HepG2 (cell line): ENCODE data around the gene PLA2G12A. TPM values are rescaled to one million over a fixed set of nuclear protein-coding genes. Genes with fewer than 3 reads are reported as not detected.

Experiments
- ATF1 ChIP-seq: IDR thresholded peaks from 2 replicates; pipeline ENCODE4 v1.6.1; 2016; ENCODE audit warnings: mild to moderate bottlenecking, control low read depth
- CBX2 ChIP-seq, 2 experiments: fragments of 200-600 bp in 1 of 2; sonication (generic); formaldehyde crosslinking in 1 of 2; IDR thresholded peaks; 2 replicates each; pipeline versions ENCODE4 v1.7.0 to v1.8.1; 2018 to 2022; ENCODE audit warnings: low read depth in 2 of 2, low read length in 1 of 2, mild to moderate bottlenecking in 1 of 2, missing genetic modification reagents in 1 of 2
- CHD4 ChIP-seq: fragments of 200-600 bp; sonication (generic); IDR thresholded peaks from 2 replicates; pipeline ENCODE4 v1.7.0; 2017; ENCODE audit warnings: mild to moderate bottlenecking, low read length, borderline replicate concordance
- EED ChIP-seq: sonication (generic); formaldehyde crosslinking; IDR thresholded peaks from 2 replicates; pipeline ENCODE4 v1.5.0; 2020; ENCODE audit warnings: mild to moderate bottlenecking, missing genetic modification reagents
- FOXC1 ChIP-seq: sonication (generic); formaldehyde crosslinking; IDR thresholded peaks from 2 replicates; pipeline ENCODE4 v1.8.0; 2022; ENCODE audit warnings: mild to moderate bottlenecking, missing genetic modification reagents, borderline replicate concordance
- GABPB1 ChIP-seq: IDR thresholded peaks from 2 replicates; pipeline ENCODE4 v1.6.1; 2016; ENCODE audit warnings: mild to moderate bottlenecking, missing genetic modification reagents, moderate library complexity, missing compliant biosample characterization
- HES4 ChIP-seq: sonication (generic); formaldehyde crosslinking; IDR thresholded peaks from 2 replicates; pipeline ENCODE4 v1.9.0; 2021; ENCODE audit warnings: mild to moderate bottlenecking, missing genetic modification reagents, borderline replicate concordance
- KMT2B ChIP-seq: IDR thresholded peaks from 2 replicates; pipeline ENCODE4 v1.6.1; 2016; ENCODE audit warnings: missing genetic modification reagents, missing compliant biosample characterization
- RFX3 ChIP-seq: IDR thresholded peaks from 2 replicates; pipeline ENCODE4 v1.6.1; 2016; ENCODE audit warnings: missing biosample characterization, missing genetic modification reagents
- SALL1 ChIP-seq: sonication (generic); formaldehyde crosslinking; IDR thresholded peaks from 2 replicates; pipeline ENCODE4 v1.8.0; 2022; ENCODE audit warnings: mild to moderate bottlenecking, missing genetic modification reagents
- YY1 ChIP-seq: IDR thresholded peaks from 2 replicates; pipeline ENCODE4 v1.6.1; 2011; ENCODE audit warnings: low read length, low read depth, moderate library complexity, mild to moderate bottlenecking; ENCODE audit not compliant: insufficient read depth, insufficient replicate concordance
- ZBTB7B ChIP-seq: sonication (generic); formaldehyde crosslinking; IDR thresholded peaks from 2 replicates; pipeline ENCODE4 v1.4.0; 2020; ENCODE audit warnings: missing genetic modification reagents
- ZFP1 ChIP-seq: IDR thresholded peaks from 2 replicates; pipeline ENCODE4 v1.6.1; 2016
- ZFP41 ChIP-seq: sonication (generic); formaldehyde crosslinking; IDR thresholded peaks from 2 replicates; pipeline ENCODE4 v1.4.0; 2020; ENCODE audit warnings: mild to moderate bottlenecking, missing genetic modification reagents, borderline replicate concordance
- ZNF205 ChIP-seq: IDR thresholded peaks from 2 replicates; pipeline ENCODE4 v1.6.1; 2018; ENCODE audit warnings: missing biosample characterization, missing genetic modification reagents
- ZNF878 ChIP-seq: sonication (generic); formaldehyde crosslinking; IDR thresholded peaks from 2 replicates; pipeline ENCODE4 v1.8.1; 2023; ENCODE audit warnings: mild to moderate bottlenecking, missing genetic modification reagents, moderate library complexity
- polyA plus RNA-seq, 8 experiments: library from polyadenylated mRNA; depleted of rRNA in 3 of 8; stranded (reverse) in 7 of 8; unstranded in 1 of 8; fragments of >200 nt; fragmentation: Illumina TruSeq in 4 of 8; extraction: Trizol in 4 of 8; gene quantifications; 2 replicates each; pipeline versions ENCODE4 v1.2.1 to v1.2.3, GENCODE V29; 2011 to 2016; ENCODE audit warnings: low read depth in 4 of 8, missing spikeins in 1 of 8, mixed read lengths in 1 of 8; ENCODE audit not compliant: insufficient read depth in 1 of 8
- total RNA-seq, 5 experiments: library from RNA; depleted of rRNA; stranded (reverse); fragments of >200 nt; fragmentation: Illumina TruSeq; extraction: Trizol; gene quantifications; 2 replicates each; pipeline ENCODE4 v1.2.3, GENCODE V29; 2016; ENCODE audit warnings: low read depth in 1 of 5
- TF ChIP-seq, protein P1 (sequence below): sonication (generic); IDR thresholded peaks from 2 replicates; pipeline ENCODE4 v1.6.1; 2016; ENCODE audit warnings: low read depth, borderline replicate concordance
- TF ChIP-seq, protein P2 (sequence below): sonication (generic); formaldehyde crosslinking; IDR thresholded peaks from 2 replicates; pipeline ENCODE4 v1.8.1; 2022; ENCODE audit warnings: low read depth, mild to moderate bottlenecking, missing genetic modification reagents
- TF ChIP-seq, protein P3 (sequence below): sonication (generic); formaldehyde crosslinking; IDR thresholded peaks from 2 replicates; pipeline ENCODE4 v1.8.0; 2022; ENCODE audit warnings: missing genetic modification reagents, mild to moderate bottlenecking, borderline replicate concordance
- TF ChIP-seq, protein P4 (sequence below): sonication (generic); formaldehyde crosslinking; IDR thresholded peaks from 2 replicates; pipeline ENCODE4 v1.4.0; 2020; ENCODE audit warnings: mild to moderate bottlenecking, missing genetic modification reagents
- TF ChIP-seq, protein P5 (sequence below): sonication (generic); formaldehyde crosslinking; IDR thresholded peaks from 2 replicates; pipeline ENCODE4 v1.8.1; 2022; ENCODE audit warnings: mild to moderate bottlenecking, missing genetic modification reagents
- TF ChIP-seq, protein P6 (sequence below): sonication (generic); formaldehyde crosslinking; IDR thresholded peaks from 2 replicates; pipeline ENCODE4 v1.4.0; 2020; ENCODE audit warnings: mild to moderate bottlenecking, missing genetic modification reagents

Gene PLA2G12A
- total and polyA plus RNA-seq, 2 of the 13 experiments (the other 11 are each of a cell fraction or from before 2014, with no cell fraction given), result 61.2 to 64.0 TPM

DNA sequence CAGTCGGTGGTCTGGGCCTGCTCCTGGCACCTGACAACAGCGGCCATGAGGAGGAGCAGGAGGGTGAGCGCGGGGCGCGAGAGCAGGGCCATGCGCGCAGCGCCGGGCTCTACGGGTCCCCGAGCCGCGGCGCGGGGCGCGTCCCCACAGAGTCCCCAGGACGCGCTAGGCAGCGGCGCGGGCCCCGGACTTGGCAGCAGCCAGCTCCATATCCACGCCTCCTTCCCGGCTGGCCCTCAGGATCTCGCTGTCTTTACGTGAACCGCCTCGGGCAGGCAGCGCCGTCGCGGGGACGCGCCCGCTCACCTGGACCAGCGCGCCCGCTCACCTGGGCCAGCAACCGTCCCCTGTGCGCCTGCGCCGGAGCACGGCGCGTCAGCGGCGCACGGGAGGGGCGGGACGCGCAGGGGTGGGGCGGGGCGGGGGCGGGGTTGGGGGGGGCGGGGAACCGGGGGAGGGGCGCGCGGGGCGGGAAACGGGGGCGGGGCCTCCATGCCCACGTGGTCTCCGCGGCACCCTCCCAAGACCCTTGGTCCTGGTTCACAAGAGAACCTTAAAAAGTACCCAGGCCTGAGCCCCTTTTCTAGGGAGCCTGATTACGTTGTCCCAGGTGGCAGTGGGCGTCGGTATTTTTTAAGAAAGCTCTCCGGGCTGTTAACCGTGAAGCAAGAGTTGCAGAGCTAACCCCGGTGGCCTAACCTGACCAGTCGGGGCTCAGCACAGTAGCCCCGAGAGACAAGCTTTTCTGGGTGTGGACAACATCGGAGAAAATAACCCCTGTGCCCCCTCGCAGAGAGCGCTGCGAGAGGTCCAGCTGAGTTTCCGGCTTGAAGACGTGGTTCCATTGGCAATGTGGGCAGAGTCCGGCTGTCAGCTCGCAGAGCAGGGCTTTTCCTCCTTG is at the start of gene PLA2G12A (continued):
- TF ChIP-seq, protein P1, sequence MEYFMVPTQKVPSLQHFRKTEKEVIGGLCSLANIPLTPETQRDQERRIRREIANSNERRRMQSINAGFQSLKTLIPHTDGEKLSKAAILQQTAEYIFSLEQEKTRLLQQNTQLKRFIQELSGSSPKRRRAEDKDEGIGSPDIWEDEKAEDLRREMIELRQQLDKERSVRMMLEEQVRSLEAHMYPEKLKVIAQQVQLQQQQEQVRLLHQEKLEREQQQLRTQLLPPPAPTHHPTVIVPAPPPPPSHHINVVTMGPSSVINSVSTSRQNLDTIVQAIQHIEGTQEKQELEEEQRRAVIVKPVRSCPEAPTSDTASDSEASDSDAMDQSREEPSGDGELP, result peak; percentile 45; the same call in 1 of the 2 replicates
- TF ChIP-seq SALL1, result peak; percentile 78
- TF ChIP-seq ZNF205 (CRISPR knock-in tag), result no peak
- TF ChIP-seq EED (CRISPR knock-in tag), result peak; percentile 40; the same call in 1 of the 2 replicates
- TF ChIP-seq CBX2 (IDR thresholded peaks at IDR 0.05; ENCODE audit: low read depth, low read length), result no peak
- no peak for TF ChIP-seq CBX2 (CRISPR knock-in tag; IDR thresholded peaks at IDR 0.05; ENCODE audit: low read depth)
- no peak for TF ChIP-seq ZFP1
- TF ChIP-seq, protein P2, sequence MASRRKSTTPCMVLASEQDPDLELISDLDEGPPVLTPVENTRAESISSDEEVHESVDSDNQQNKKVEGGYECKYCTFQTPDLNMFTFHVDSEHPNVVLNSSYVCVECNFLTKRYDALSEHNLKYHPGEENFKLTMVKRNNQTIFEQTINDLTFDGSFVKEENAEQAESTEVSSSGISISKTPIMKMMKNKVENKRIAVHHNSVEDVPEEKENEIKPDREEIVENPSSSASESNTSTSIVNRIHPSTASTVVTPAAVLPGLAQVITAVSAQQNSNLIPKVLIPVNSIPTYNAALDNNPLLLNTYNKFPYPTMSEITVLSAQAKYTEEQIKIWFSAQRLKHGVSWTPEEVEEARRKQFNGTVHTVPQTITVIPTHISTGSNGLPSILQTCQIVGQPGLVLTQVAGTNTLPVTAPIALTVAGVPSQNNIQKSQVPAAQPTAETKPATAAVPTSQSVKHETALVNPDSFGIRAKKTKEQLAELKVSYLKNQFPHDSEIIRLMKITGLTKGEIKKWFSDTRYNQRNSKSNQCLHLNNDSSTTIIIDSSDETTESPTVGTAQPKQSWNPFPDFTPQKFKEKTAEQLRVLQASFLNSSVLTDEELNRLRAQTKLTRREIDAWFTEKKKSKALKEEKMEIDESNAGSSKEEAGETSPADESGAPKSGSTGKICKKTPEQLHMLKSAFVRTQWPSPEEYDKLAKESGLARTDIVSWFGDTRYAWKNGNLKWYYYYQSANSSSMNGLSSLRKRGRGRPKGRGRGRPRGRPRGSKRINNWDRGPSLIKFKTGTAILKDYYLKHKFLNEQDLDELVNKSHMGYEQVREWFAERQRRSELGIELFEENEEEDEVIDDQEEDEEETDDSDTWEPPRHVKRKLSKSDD (CRISPR knock-in tag), result 0 out of 2 replicates have a peak, but pooled peaks have one; percentile 62
- no peak for TF ChIP-seq CHD4
- TF ChIP-seq YY1, result peak; percentile 62
- TF ChIP-seq FOXC1, result peak; percentile 64; the same call in 1 of the 2 replicates
- no peak for TF ChIP-seq RFX3 (CRISPR knock-in tag)
- peak; percentile 83; the same call in 1 of the 2 replicates for TF ChIP-seq HES4
- TF ChIP-seq, protein P3, sequence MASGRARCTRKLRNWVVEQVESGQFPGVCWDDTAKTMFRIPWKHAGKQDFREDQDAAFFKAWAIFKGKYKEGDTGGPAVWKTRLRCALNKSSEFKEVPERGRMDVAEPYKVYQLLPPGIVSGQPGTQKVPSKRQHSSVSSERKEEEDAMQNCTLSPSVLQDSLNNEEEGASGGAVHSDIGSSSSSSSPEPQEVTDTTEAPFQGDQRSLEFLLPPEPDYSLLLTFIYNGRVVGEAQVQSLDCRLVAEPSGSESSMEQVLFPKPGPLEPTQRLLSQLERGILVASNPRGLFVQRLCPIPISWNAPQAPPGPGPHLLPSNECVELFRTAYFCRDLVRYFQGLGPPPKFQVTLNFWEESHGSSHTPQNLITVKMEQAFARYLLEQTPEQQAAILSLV (CRISPR knock-in tag), result peak; percentile 81; the same call in 1 of the 2 replicates
- TF ChIP-seq ZNF878, result peak; percentile 60; the same call in 1 of the 2 replicates
- TF ChIP-seq KMT2B, result peak; percentile 61; the same call in 1 of the 2 replicates
- no peak for TF ChIP-seq ZFP41 (CRISPR knock-in tag)
- peak; percentile 56; the same call in 1 of the 2 replicates for TF ChIP-seq GABPB1 (CRISPR knock-in tag)
- TF ChIP-seq, protein P4, sequence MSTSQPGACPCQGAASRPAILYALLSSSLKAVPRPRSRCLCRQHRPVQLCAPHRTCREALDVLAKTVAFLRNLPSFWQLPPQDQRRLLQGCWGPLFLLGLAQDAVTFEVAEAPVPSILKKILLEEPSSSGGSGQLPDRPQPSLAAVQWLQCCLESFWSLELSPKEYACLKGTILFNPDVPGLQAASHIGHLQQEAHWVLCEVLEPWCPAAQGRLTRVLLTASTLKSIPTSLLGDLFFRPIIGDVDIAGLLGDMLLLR (CRISPR knock-in tag), result peak; percentile 63
- TF ChIP-seq ZBTB7B (CRISPR knock-in tag), result no peak
- TF ChIP-seq, protein P5, sequence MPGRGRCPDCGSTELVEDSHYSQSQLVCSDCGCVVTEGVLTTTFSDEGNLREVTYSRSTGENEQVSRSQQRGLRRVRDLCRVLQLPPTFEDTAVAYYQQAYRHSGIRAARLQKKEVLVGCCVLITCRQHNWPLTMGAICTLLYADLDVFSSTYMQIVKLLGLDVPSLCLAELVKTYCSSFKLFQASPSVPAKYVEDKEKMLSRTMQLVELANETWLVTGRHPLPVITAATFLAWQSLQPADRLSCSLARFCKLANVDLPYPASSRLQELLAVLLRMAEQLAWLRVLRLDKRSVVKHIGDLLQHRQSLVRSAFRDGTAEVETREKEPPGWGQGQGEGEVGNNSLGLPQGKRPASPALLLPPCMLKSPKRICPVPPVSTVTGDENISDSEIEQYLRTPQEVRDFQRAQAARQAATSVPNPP (CRISPR knock-in tag), result 0 out of 2 replicates have a peak, but pooled peaks have one; percentile 81
- no peak for TF ChIP-seq ATF1
- TF ChIP-seq, protein P6, sequence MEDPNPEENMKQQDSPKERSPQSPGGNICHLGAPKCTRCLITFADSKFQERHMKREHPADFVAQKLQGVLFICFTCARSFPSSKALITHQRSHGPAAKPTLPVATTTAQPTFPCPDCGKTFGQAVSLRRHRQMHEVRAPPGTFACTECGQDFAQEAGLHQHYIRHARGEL (CRISPR knock-in tag), result no peak
